H1 (cell line): ENCODE measurements around the gene WDR27. TPM values are rescaled to one million over a fixed set of nuclear protein-coding genes. Genes with fewer than 3 reads are reported as not detected.

Experiments used
- CTCF ChIA-PET: fragments of 300-600 bp; sonication (Branson Sonifier 250); formaldehyde crosslinking; loops from one replicate; lab custom pipeline; 2021; ENCODE audit not compliant: partially characterized antibody; lab: Charles Lee
- POLR2A ChIA-PET: fragments of 300-600 bp; sonication (Branson Sonifier 250); formaldehyde crosslinking; loops from one replicate; lab custom pipeline; 2021; ENCODE audit warnings: inconsistent platforms; ENCODE audit not compliant: partially characterized antibody; lab: Charles Lee
- DNase-seq, 2 experiments: peaks; one replicate each; pipeline versions ENCODE4 v3.0.0 to v3.0.0-alpha.2; 2010 to 2022; ENCODE audit warnings: low spot score in 2 of 2, low read depth in 1 of 2, mixed read lengths in 1 of 2
- FAIRE-seq: peaks from 2 replicates; lab custom pipeline; 2011; peaks lifted over from hg19 to GRCh38; lab: Jason Lieb, UNC
- H2AFZ ChIP-seq: 2 replicates; pipeline ENCODE4 v1.8.1; 2012; ENCODE audit warnings: low read length, inconsistent platforms
- H2AK5ac ChIP-seq: 2 replicates; pipeline ENCODE4 v1.6.1; 2013; ENCODE audit warnings: low read depth, low read length
- H2BK120ac ChIP-seq: replicated peaks from 2 replicates; pipeline ENCODE3; 2013; ENCODE audit warnings: low read depth, low read length, inconsistent platforms
- H2BK12ac ChIP-seq: 2 replicates; pipeline ENCODE4 v1.6.1; 2013; ENCODE audit warnings: low read depth, low read length
- H2BK15ac ChIP-seq: 2 replicates; pipeline ENCODE4 v1.6.1; 2013; ENCODE audit warnings: low read length
- H2BK20ac ChIP-seq: 2 replicates; pipeline ENCODE4 v1.6.1; 2013; ENCODE audit warnings: low read length
- H2BK5ac ChIP-seq: 2 replicates; pipeline ENCODE4 v1.6.1; 2013; ENCODE audit warnings: low read depth, low read length
- H3K14ac ChIP-seq: 2 replicates; pipeline ENCODE4 v1.6.1; 2013; ENCODE audit warnings: inconsistent platforms; ENCODE audit not compliant: insufficient read length
- H3K18ac ChIP-seq: 2 replicates; pipeline ENCODE4 v1.6.1; 2013; ENCODE audit warnings: low read length; ENCODE audit errors: extremely low read depth
- H3K23ac ChIP-seq: 2 replicates; pipeline ENCODE4 v1.6.1; 2013; ENCODE audit warnings: inconsistent platforms; ENCODE audit not compliant: insufficient read length
- H3K23me2 ChIP-seq: 2 replicates; pipeline ENCODE4 v1.6.1; 2013; ENCODE audit warnings: low read depth, low read length
- H3K27ac ChIP-seq: 2 replicates; pipeline ENCODE4 v1.6.1; 2011; ENCODE audit warnings: low read depth, low read length, inconsistent platforms
- H3K27me3 ChIP-seq, 4 experiments: replicated peaks in 1 of 4; 1 replicate in 1 of 4; 2 replicates in 3 of 4; pipeline versions ENCODE4 v1.6.1 to v1.8.1; 2011 to 2013; ENCODE audit warnings: low read length in 3 of 4, mild to moderate bottlenecking in 3 of 4, inconsistent platforms in 2 of 4, mixed read lengths in 2 of 4, moderate library complexity in 1 of 4; ENCODE audit not compliant: control insufficient read depth in 3 of 4, insufficient read depth in 3 of 4; ENCODE audit errors: extremely low read depth in 1 of 4
- H3K36me3 ChIP-seq, 4 experiments: 2 replicates each; pipeline versions ENCODE4 v1.6.1 to v1.8.1; 2011 to 2013; ENCODE audit warnings: mild to moderate bottlenecking in 4 of 4, low read length in 3 of 4, moderate library complexity in 2 of 4, control low read depth in 1 of 4, inconsistent platforms in 1 of 4; ENCODE audit not compliant: insufficient read depth in 4 of 4, control insufficient read depth in 2 of 4
- H3K4ac ChIP-seq: replicated peaks from 2 replicates; pipeline ENCODE3; 2013; ENCODE audit warnings: low read length, low read depth, mixed read lengths, inconsistent platforms; ENCODE audit not compliant: insufficient read length
- H3K4me1 ChIP-seq, 4 experiments: replicated peaks in 1 of 4; 1 replicate in 1 of 4; 2 replicates in 3 of 4; pipeline versions ENCODE4 v1.6.1 to v1.8.1; 2011 to 2013; ENCODE audit warnings: low read length in 3 of 4, inconsistent platforms in 2 of 4, mixed read lengths in 1 of 4; ENCODE audit not compliant: insufficient read depth in 4 of 4, control insufficient read depth in 3 of 4
- H3K4me2 ChIP-seq, 2 experiments: 2 replicates each; pipeline versions ENCODE4 v1.6.1 to v1.8.1; 2011 to 2013; ENCODE audit warnings: low read depth in 2 of 2, low read length in 2 of 2, control low read depth in 1 of 2, inconsistent platforms in 1 of 2, mild to moderate bottlenecking in 1 of 2; ENCODE audit not compliant: insufficient read depth in 1 of 2
- H3K4me3 ChIP-seq, 4 experiments: fragments of 200-600, 300-600 bp in 1 of 4; sonication (generic), shearing (Covaris generic), sonication (Bioruptor Twin) in 1 of 4; 2 replicates each; pipeline versions ENCODE4 v1.5.1 to v1.8.1; 2011 to 2016; ENCODE audit warnings: low read length in 4 of 4, low read depth in 3 of 4, control low read depth in 2 of 4, inconsistent platforms in 2 of 4, mild to moderate bottlenecking in 2 of 4, mixed read lengths in 1 of 4, moderate library complexity in 1 of 4; ENCODE audit not compliant: insufficient read depth in 2 of 4; ENCODE audit errors: extremely low read depth in 1 of 4
- H3K56ac ChIP-seq: replicated peaks from 2 replicates; pipeline ENCODE3; 2013; ENCODE audit warnings: low read depth, mild to moderate bottlenecking, mixed read lengths, low read length, inconsistent platforms; ENCODE audit not compliant: insufficient read length
- H3K79me1 ChIP-seq: 2 replicates; pipeline ENCODE4 v1.6.1; 2013; ENCODE audit warnings: low read depth, low read length, control low read depth
- H3K79me2 ChIP-seq, 2 experiments: 2 replicates each; pipeline versions ENCODE4 v1.6.1 to v1.8.1; 2012 to 2013; ENCODE audit warnings: low read length in 2 of 2, mild to moderate bottlenecking in 2 of 2, inconsistent platforms in 1 of 2; ENCODE audit not compliant: insufficient read depth in 2 of 2, control insufficient read depth in 1 of 2
- H3K9ac ChIP-seq, 4 experiments: replicated peaks in 1 of 4; 1 replicate in 1 of 4; 2 replicates in 3 of 4; pipeline versions ENCODE4 v1.6.1 to v1.8.1; 2011 to 2013; ENCODE audit warnings: low read depth in 3 of 4, low read length in 3 of 4, control low read depth in 2 of 4, mild to moderate bottlenecking in 2 of 4, moderate library complexity in 2 of 4, inconsistent platforms in 1 of 4; ENCODE audit errors: extremely low read depth in 1 of 4
- H3K9me3 ChIP-seq, 2 experiments: 2 replicates each; pipeline versions ENCODE4 v1.6.1 to v1.8.1; 2012 to 2013; ENCODE audit warnings: mild to moderate bottlenecking in 2 of 2, moderate library complexity in 2 of 2, control low read depth in 1 of 2, inconsistent platforms in 1 of 2, low read depth in 1 of 2, low read length in 1 of 2, mixed read lengths in 1 of 2; ENCODE audit not compliant: insufficient read depth in 2 of 2
- H4K20me1 ChIP-seq, 2 experiments: replicated peaks in 1 of 2; 2 replicates each; pipeline versions ENCODE3 to v1.8.1; 2011 to 2013; ENCODE audit warnings: inconsistent platforms in 2 of 2, low read length in 2 of 2, mild to moderate bottlenecking in 1 of 2; ENCODE audit not compliant: insufficient read depth in 2 of 2, control insufficient read depth in 1 of 2
- H4K5ac ChIP-seq: 2 replicates; pipeline ENCODE4 v1.6.1; 2013; ENCODE audit warnings: low read length, low read depth, mixed read lengths, inconsistent platforms; ENCODE audit not compliant: insufficient read length
- H4K8ac ChIP-seq: 2 replicates; pipeline ENCODE4 v1.8.0; 2013; ENCODE audit warnings: mild to moderate bottlenecking, moderate library complexity, low read length, inconsistent platforms; ENCODE audit not compliant: insufficient read depth; ENCODE audit errors: extremely low read depth
- H4K91ac ChIP-seq: replicated peaks from 2 replicates; pipeline ENCODE3; 2013; ENCODE audit warnings: low read length, mixed read lengths, inconsistent platforms; ENCODE audit not compliant: insufficient read length
- CBX5 ChIP-seq: fragments of 300-800, 300-1000 bp; sonication (generic); IDR thresholded peaks from 2 replicates; pipeline ENCODE4 v1.7.1; 2016; ENCODE audit warnings: antibody characterized with exemption, low read length, low read depth
- CEBPB ChIP-seq: IDR thresholded peaks from 2 replicates; pipeline ENCODE4 v1.6.1; 2012; ENCODE audit warnings: low read depth, low read length
- CTCF ChIP-seq, 3 experiments: IDR thresholded peaks; 1 replicate in 2 of 3; 2 replicates in 1 of 3; pipeline versions ENCODE4 v1.5.1 to v1.6.1; 2011; ENCODE audit warnings: low read length in 3 of 3, mild to moderate bottlenecking in 3 of 3, inconsistent platforms in 2 of 3, low read depth in 1 of 3, moderate library complexity in 1 of 3; ENCODE audit not compliant: insufficient read depth in 1 of 3; ENCODE audit errors: control extremely low read depth in 1 of 3
- RAD21 ChIP-seq, 2 experiments: IDR thresholded peaks in 1 of 2; conservative IDR thresholded peaks in 1 of 2; 2 replicates each; pipeline ENCODE4 v1.6.1; 2011; ENCODE audit warnings: low read depth in 2 of 2, low read length in 2 of 2, improper control_type of control experiment in 1 of 2, inconsistent platforms in 1 of 2, mild to moderate bottlenecking in 1 of 2, moderate library complexity in 1 of 2
- RFX5 ChIP-seq: IDR thresholded peaks from 2 replicates; pipeline ENCODE4 v1.6.1; 2011; ENCODE audit warnings: low read depth, low read length, improper control_type of control experiment, borderline replicate concordance
- RNF2 ChIP-seq: fragments of 200-900, 300-1000 bp; sonication (generic); IDR thresholded peaks from 2 replicates; pipeline ENCODE4 v1.7.1; 2016; ENCODE audit warnings: borderline replicate concordance, low read depth, mild to moderate bottlenecking, antibody characterized with exemption, low read length; ENCODE audit not compliant: poor library complexity, severe bottlenecking; ENCODE audit errors: missing control alignments
- SAP30 ChIP-seq: fragments of 300-600 bp; sonication (generic); IDR thresholded peaks from 2 replicates; pipeline ENCODE4 v1.7.1; 2012; ENCODE audit warnings: low read length, moderate library complexity, mild to moderate bottlenecking, inconsistent platforms; ENCODE audit not compliant: insufficient read depth, insufficient replicate concordance
- WGBS, 2 experiments: shearing (Covaris generic) in 1 of 2; methylation state at CpG; one replicate each; pipeline versions ENCODE4 v1.1.6 to v1.1.7; 2013 to 2015; ENCODE audit warnings: low lambda C conversion rate in 2 of 2, mixed read lengths in 2 of 2, inconsistent platforms in 1 of 2, low coverage in 1 of 2, missing lambda C conversion rate in 1 of 2; ENCODE audit not compliant: insufficient replicate concordance in 2 of 2, insufficient coverage in 1 of 2, insufficient read length in 1 of 2; ENCODE audit errors: extremely low coverage in 1 of 2, missing lambda C conversion rate in 1 of 2; 5-methylcytosine and 5-hydroxymethylcytosine counted together
- polyA plus RNA-seq, 7 experiments: library from polyadenylated mRNA; depleted of rRNA in 3 of 7; stranded (reverse) in 5 of 7; unstranded in 2 of 7; fragments of >200 nt in 5 of 7; fragments of 200-250 nt in 2 of 7; gene quantifications; 1 replicate in 5 of 7; 2 replicates in 1 of 7; 4 replicates in 1 of 7; pipeline versions ENCODE4 v1.2.1 to v1.2.3, GENCODE V29; 2011 to 2013; ENCODE audit warnings: missing spikeins in 2 of 7, mixed read lengths in 2 of 7
- total RNA-seq: library from RNA; stranded (reverse); fragmentation: NEBNext Ultra II Directional; extraction: Animal tissue kit (Norgen Biotek cat#: 25700); gene quantifications from 2 replicates; pipeline ENCODE4 v1.2.1, GENCODE V29; 2021

Gene WDR27
- total and polyA plus RNA-seq, 2 of the 8 experiments (the other 6 are each of a cell fraction or from before 2014, with no cell fraction given) = 53.6 to 68.6 TPM

DNA sequence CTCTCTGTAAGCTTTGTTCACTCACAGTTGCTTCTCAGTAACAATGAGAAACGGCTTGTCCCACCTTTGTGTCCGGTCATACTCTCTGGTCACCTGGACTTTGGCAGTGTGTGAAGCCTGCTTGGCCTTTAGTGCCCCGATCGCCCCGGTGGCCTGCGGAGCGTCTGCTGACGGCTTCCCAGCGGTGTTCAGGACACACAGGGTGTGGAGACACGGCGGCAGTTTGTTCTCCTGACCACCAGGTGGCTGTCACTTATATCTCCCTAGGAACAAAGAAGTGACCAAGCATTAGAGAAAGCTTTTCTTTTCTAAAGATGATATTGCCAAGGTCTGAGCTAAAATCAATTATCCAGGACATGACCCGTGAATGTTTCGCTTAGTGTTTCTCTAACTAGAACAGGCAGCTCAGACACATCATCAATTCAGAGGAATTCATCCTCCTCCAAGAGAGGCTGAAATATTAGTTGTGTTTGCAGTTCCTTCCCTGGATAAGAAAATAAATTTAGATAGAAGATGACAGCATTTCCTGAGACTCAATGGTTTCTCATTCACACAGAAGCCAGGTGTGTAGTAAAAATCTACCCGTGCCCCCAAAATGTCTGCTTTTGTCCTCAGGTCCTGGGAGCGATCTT lies 280.8 kb downstream of the WDR27 start:
- Histone ChIP-seq H3K23me2 (no peaks in the 10 kb centered on the region), H2BK120ac (no peak overlapping the region), H3K4me1 (no peaks in the 10 kb centered on the region), H3K79me1 (no peaks in the 10 kb centered on the region), H4K20me1 (no peaks in the 10 kb centered on the region), H2BK5ac (no peak overlapping the region), H2BK20ac (no peak overlapping the region), H3K4me3 (no peak overlapping the region), H3K9ac (no peak overlapping the region), H3K18ac (no peak overlapping the region; the same call in 1 of the 2 replicates), H3K27me3 (no peaks in the 10 kb centered on the region), H3K36me3 (no peaks in the 10 kb centered on the region), H3K23ac (no peak overlapping the region), H3K27ac (no peak overlapping the region), H3K14ac (no peak overlapping the region), H2BK15ac (no peak overlapping the region), H4K8ac (no peak overlapping the region), H4K91ac (peak overlapping the region; percentile 52), H2BK12ac (no peak overlapping the region), H4K5ac (no peak overlapping the region), H3K4me2 (no peak overlapping the region), H3K79me2 (no peaks in the 10 kb centered on the region), H3K9me3 (peaks cover 0 to 14% of the 10 kb centered on the region in 2 experiments; a peak in 1 of 4 replicates), H2AFZ (no peak overlapping the region), H2AK5ac (no peak overlapping the region), H3K4ac (no peak overlapping the region), H3K56ac (no peak overlapping the region)
- DNase-seq = no peak
- FAIRE-seq = no peak
- POLR2A ChIA-PET = no interaction called here
- WGBS, 2 experiments = 87% methylated on average over 15 of the region's 15 CpGs; no CpG with 5 or more reads in 1 of the 2 experiments
- TF ChIP-seq RAD21 (IDR thresholded peaks at IDR 0.05 in 1 of 2, conservative IDR thresholded peaks at IDR 0.05 in 1 of 2; ENCODE audit: low read depth in 2 of 2, low read length in 2 of 2) (peak; percentile 12 to 49; a peak in 3 of 4 replicates), RNF2 (no peak), RFX5 (no peak), CEBPB (no peak), CTCF (IDR thresholded peaks at IDR 0.05; ENCODE audit: control extremely low read depth in 1 of 3, insufficient read depth in 1 of 3, low read depth in 1 of 3, low read length in 3 of 3) (peak; percentile 32 to 54 (median 45); a peak in 3 of 4 replicates), SAP30 (no peak), CBX5 (no peak)
- CTCF ChIA-PET = interaction anchor here (0.5 to 2.3 kb wide), 11 partner anchors 10 to 461 kb away, joined by 3 to 12 read pairs (median 3); no protein-coding TSS in a partner anchor
